SK-N-SH treated with all-trans-retinoic acid at 6 μM for 48 hours (cell line): ENCODE data around the gene ARID5B.

Experiments
- ISL1 ChIP-seq: fragments of 250-450 bp; sonication (Bioruptor Pico); IDR thresholded peaks from 2 replicates; pipeline ENCODE4 v2.1.2; 2022; ENCODE audit warnings: mild to moderate bottlenecking, moderate library complexity
- PPARA ChIP-seq: fragments of 250-450 bp; sonication (Bioruptor Pico); IDR thresholded peaks from 2 replicates; pipeline ENCODE4 v1.5.0; 2020; ENCODE audit warnings: mild to moderate bottlenecking, borderline replicate concordance
- ZC3H10 ChIP-seq: fragments of 250-450 bp; sonication (Bioruptor Pico); IDR thresholded peaks from 2 replicates; pipeline ENCODE4 v1.5.1; 2021; ENCODE audit warnings: mild to moderate bottlenecking, moderate library complexity
- ZNF70 ChIP-seq: fragments of 450-650 bp; formaldehyde crosslinking; IDR thresholded peaks from 2 replicates; pipeline ENCODE4 v1.5.0; 2020; ENCODE audit warnings: mild to moderate bottlenecking, moderate library complexity
- TF ChIP-seq, protein P1 (sequence below): fragments of 250-450 bp; sonication (Bioruptor Pico); IDR thresholded peaks from 2 replicates; pipeline ENCODE4 v1.8.0; 2020; ENCODE audit warnings: mild to moderate bottlenecking, moderate library complexity, borderline replicate concordance
- TF ChIP-seq, protein P2 (sequence below): fragments of 250-450 bp; sonication (Bioruptor Pico); IDR thresholded peaks from 2 replicates; pipeline ENCODE4 v1.8.0; 2021; ENCODE audit warnings: low read depth, mild to moderate bottlenecking, moderate library complexity, borderline replicate concordance

DNA sequence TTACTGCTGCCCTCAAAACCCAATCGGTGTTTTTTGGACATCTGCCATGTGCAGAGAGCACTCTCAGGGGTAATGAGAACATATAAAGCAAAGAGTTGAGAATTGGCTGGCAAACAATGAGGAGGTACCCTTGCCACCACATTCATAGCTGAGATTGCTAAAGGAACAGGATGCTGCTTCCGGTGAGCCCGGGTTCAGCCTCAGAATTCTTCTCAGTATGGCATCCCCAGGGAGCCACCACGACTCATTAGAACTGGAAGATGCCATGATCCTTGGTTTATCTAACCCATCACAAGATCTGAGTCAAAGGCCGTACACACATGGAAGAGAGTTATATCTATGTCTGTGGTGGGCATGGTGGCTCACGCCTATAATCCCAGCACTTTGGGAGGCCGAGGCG lies 174.4 kb downstream of the ARID5B start:
- TF ChIP-seq, protein P1, sequence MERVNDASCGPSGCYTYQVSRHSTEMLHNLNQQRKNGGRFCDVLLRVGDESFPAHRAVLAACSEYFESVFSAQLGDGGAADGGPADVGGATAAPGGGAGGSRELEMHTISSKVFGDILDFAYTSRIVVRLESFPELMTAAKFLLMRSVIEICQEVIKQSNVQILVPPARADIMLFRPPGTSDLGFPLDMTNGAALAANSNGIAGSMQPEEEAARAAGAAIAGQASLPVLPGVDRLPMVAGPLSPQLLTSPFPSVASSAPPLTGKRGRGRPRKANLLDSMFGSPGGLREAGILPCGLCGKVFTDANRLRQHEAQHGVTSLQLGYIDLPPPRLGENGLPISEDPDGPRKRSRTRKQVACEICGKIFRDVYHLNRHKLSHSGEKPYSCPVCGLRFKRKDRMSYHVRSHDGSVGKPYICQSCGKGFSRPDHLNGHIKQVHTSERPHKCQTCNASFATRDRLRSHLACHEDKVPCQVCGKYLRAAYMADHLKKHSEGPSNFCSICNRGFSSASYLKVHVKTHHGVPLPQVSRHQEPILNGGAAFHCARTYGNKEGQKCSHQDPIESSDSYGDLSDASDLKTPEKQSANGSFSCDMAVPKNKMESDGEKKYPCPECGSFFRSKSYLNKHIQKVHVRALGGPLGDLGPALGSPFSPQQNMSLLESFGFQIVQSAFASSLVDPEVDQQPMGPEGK, result no peak
- TF ChIP-seq, protein P2, sequence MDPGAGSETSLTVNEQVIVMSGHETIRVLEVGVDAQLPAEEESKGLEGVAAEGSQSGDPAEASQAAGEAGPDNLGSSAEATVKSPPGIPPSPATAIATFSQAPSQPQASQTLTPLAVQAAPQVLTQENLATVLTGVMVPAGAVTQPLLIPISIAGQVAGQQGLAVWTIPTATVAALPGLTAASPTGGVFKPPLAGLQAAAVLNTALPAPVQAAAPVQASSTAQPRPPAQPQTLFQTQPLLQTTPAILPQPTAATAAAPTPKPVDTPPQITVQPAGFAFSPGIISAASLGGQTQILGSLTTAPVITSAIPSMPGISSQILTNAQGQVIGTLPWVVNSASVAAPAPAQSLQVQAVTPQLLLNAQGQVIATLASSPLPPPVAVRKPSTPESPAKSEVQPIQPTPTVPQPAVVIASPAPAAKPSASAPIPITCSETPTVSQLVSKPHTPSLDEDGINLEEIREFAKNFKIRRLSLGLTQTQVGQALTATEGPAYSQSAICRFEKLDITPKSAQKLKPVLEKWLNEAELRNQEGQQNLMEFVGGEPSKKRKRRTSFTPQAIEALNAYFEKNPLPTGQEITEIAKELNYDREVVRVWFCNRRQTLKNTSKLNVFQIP (CRISPR knock-in tag), result no peak
- TF ChIP-seq PPARA (CRISPR knock-in tag) (no peak), ZC3H10 (no peak), ISL1 (CRISPR knock-in tag) (no peak), ZNF70 (CRISPR knock-in tag) (no peak)
